Spleen (tissue), 11 donors: ENCODE results near the gene REV3L. TPM values are rescaled to one million over a fixed set of nuclear protein-coding genes. Genes with fewer than 3 reads are reported as not detected.

Experiments used
- DNase-seq: peaks from one replicate; pipeline ENCODE4 v3.0.0-alpha.2; 2020
- H3K27ac ChIP-seq, 8 donors: fragments of 200-600 bp; sonication (generic) in 7 of 8; 1 replicate in 4 of 8; 2 replicates in 4 of 8; pipeline versions ENCODE4 v1.5.0 to v1.8.0; 2016 to 2021; ENCODE audit warnings: inconsistent platforms in 4 of 8, mild to moderate bottlenecking in 4 of 8, moderate library complexity in 1 of 8
- H3K27me3 ChIP-seq, 7 donors: fragments of 200-600 bp; sonication (generic) in 6 of 7; replicated peaks in 1 of 7; 1 replicate in 4 of 7; 2 replicates in 3 of 7; pipeline versions ENCODE4 v1.5.0 to v1.8.0; 2016 to 2021; ENCODE audit warnings: inconsistent platforms in 3 of 7, mild to moderate bottlenecking in 1 of 7
- H3K36me3 ChIP-seq, 6 donors: fragments of 200-600 bp; sonication (generic) in 5 of 6; 1 replicate in 4 of 6; 2 replicates in 2 of 6; pipeline versions ENCODE4 v1.5.0 to v1.8.0; 2016 to 2021; ENCODE audit warnings: inconsistent platforms in 2 of 6
- H3K4me1 ChIP-seq, 6 donors: fragments of 200-600 bp; sonication (generic) in 5 of 6; 1 replicate in 3 of 6; 2 replicates in 3 of 6; pipeline versions ENCODE4 v1.5.0 to v1.8.0; 2016 to 2021; ENCODE audit warnings: inconsistent platforms in 3 of 6
- H3K4me3 ChIP-seq, 8 donors: fragments of 200-600 bp; sonication (generic) in 7 of 8; 1 replicate in 4 of 8; 2 replicates in 4 of 8; pipeline versions ENCODE4 v1.5.0 to v1.8.0; 2016 to 2021; ENCODE audit warnings: inconsistent platforms in 4 of 8, mild to moderate bottlenecking in 4 of 8, moderate library complexity in 2 of 8
- H3K9me3 ChIP-seq, 8 donors: fragments of 200-600 bp; sonication (generic) in 7 of 8; 1 replicate in 4 of 8; 2 replicates in 4 of 8; pipeline versions ENCODE4 v1.5.0 to v1.8.0; 2016 to 2021; ENCODE audit warnings: inconsistent platforms in 4 of 8
- CTCF ChIP-seq, 11 experiments: fragments of 200-600 bp in 7 of 11; fragments of 450-650 bp in 4 of 11; sonication (generic) in 4 of 11; IDR thresholded peaks in 8 of 11; conservative IDR thresholded peaks in 3 of 11; 1 replicate in 7 of 11; 2 replicates in 4 of 11; pipeline versions ENCODE4 v1.4.0 to v1.8.0; 2016 to 2021; ENCODE audit warnings: antibody characterized with exemption in 11 of 11, inconsistent platforms in 4 of 11, mild to moderate bottlenecking in 1 of 11
- POLR2A ChIP-seq, 3 donors: fragments of 450-650 bp; IDR thresholded peaks; one replicate each; pipeline ENCODE4 v1.5.1; 2017; ENCODE audit warnings: antibody characterized with exemption in 3 of 3, mild to moderate bottlenecking in 1 of 3
- POLR2AphosphoS5 ChIP-seq, 3 donors: sonication (generic); formaldehyde crosslinking; IDR thresholded peaks; one replicate each; pipeline ENCODE4 v1.5.1; 2017; ENCODE audit warnings: antibody characterized with exemption in 3 of 3
- WGBS, 5 donors: extraction: QIAGEN DNeasy Blood & Tissue Kit in 3 of 5; methylation state at CpG; one replicate each; pipeline versions ENCODE4 v1.1.5 to v1.1.7; 2013 to 2018; 5-methylcytosine and 5-hydroxymethylcytosine counted together
- intact Hi-C: fragments of 100-400 bp; cut with DNase I; formaldehyde crosslinking; loops from one replicate; pipeline ENCODE4 v1.15.0; 2023; ENCODE audit warnings: low total_unique reads
- polyA plus RNA-seq, 3 donors: library from polyadenylated mRNA; stranded (reverse); fragments of 200-250 nt; gene quantifications; one replicate each; pipeline ENCODE4 v1.2.1, GENCODE V29; 2013
- total RNA-seq, 7 donors: library from RNA; depleted of rRNA in 3 of 7; stranded (reverse); fragments of >200 nt in 3 of 7; fragmentation: NEBNext Ultra II Directional in 4 of 7; extraction: Animal tissue kit (Norgen Biotek cat#: 25700) in 4 of 7; gene quantifications; one replicate each; pipeline versions ENCODE4 v1.1.0 to v1.2.1, GENCODE V29; 2016 to 2021
- donor health status: healthy with polysubstance abuse.
- donor health status: DM: no; HTN: no; CAD: no; lungs with moderate emphysema.
- donor health status: DM: no; HTN: no; CAD: no.
- donor health status: Bipolar disorder and iron deficiency.
- donor health status: healthy.
- donor health status: DM: no; HTN: no; CAD: no.
- donor health status: DM: yes; HTN: yes; CAD: no.

REV3L gene
- total and polyA plus RNA-seq, 10 donors = 7.7 to 60.9 (median 29.8) TPM

- no peak for TF ChIP-seq POLR2A (IDR thresholded peaks at IDR 0.05)
- no peak for TF ChIP-seq POLR2AphosphoS5 (IDR thresholded peaks at IDR 0.05)
- no peak for TF ChIP-seq CTCF (IDR thresholded peaks at IDR 0.05 in 8 of 11, conservative IDR thresholded peaks at IDR 0.05 in 3 of 11)
- intact Hi-C loops = loop anchor here (5.0 kb wide), 1 partner anchor 228 kb away; the partner anchor contains the start of gene REV3L
- H3K4me1 ChIP-seq = peaks cover under 1 to 12% (median 6%) of the 10 kb centered on the region in 6 donors
- H3K4me3 ChIP-seq = no peak overlapping the region
- 84 to 93% (median 90%) methylated on average over 6 of the region's 6 CpGs for WGBS, 5 donors
- H3K9me3 ChIP-seq = no peaks in the 10 kb centered on the region
- no peak overlapping the region for H3K27ac ChIP-seq
- no peaks in the 10 kb centered on the region for H3K36me3 ChIP-seq
- H3K27me3 ChIP-seq = peaks cover 0 to 21% (median 0%) of the 10 kb centered on the region in 7 donors
- DNase-seq = no peak
Measured at GRCh38 chr6:111254779-111255166, 228.2 kb downstream of the REV3L start.

GRCh38 chr6:111254004-111254778 lies 228.8 kb downstream of the REV3L start:
- TF ChIP-seq CTCF (IDR thresholded peaks at IDR 0.05 in 8 of 11, conservative IDR thresholded peaks at IDR 0.05 in 3 of 11) = no peak
- no peak for TF ChIP-seq POLR2AphosphoS5 (IDR thresholded peaks at IDR 0.05)
- TF ChIP-seq POLR2A (IDR thresholded peaks at IDR 0.05) = no peak
- DNase-seq = no peak
- peaks cover 0 to 8% (median 4%) of the 10 kb centered on the region in 6 donors for H3K4me1 ChIP-seq
- intact Hi-C loops = no loop called here
- 73 to 84% (median 83%) methylated on average over 9 of the region's 9 CpGs for WGBS, 5 donors
- H3K27me3 ChIP-seq = peaks cover 0 to 21% (median 0%) of the 10 kb centered on the region in 7 donors
- H3K9me3 ChIP-seq = no peaks in the 10 kb centered on the region
- no peaks in the 10 kb centered on the region for H3K36me3 ChIP-seq
- H3K27ac ChIP-seq = no peak overlapping the region
- no peak overlapping the region for H3K4me3 ChIP-seq

GRCh38 chr6:111252726-111253125 lies 230.3 kb downstream of the REV3L start:
- intact Hi-C loops = no loop called here

More at GRCh38 chr6:111252726-111253125, 230.3 kb downstream of the REV3L start:
- Histone ChIP-seq H3K27ac (no peak overlapping the region), H3K4me1 (no peaks in the 10 kb centered on the region), H3K27me3 (peaks cover 0 to 21% (median 0%) of the 10 kb centered on the region in 7 donors), H3K36me3 (no peaks in the 10 kb centered on the region), H3K9me3 (no peaks in the 10 kb centered on the region), H3K4me3 (no peak overlapping the region)
- WGBS, 5 donors = 80 to 93% (median 85%) methylated on average over 3 of the region's 3 CpGs
- TF ChIP-seq CTCF (IDR thresholded peaks at IDR 0.05 in 8 of 11, conservative IDR thresholded peaks at IDR 0.05 in 3 of 11) = no peak
- TF ChIP-seq POLR2AphosphoS5 (IDR thresholded peaks at IDR 0.05) = no peak
- no peak for TF ChIP-seq POLR2A (IDR thresholded peaks at IDR 0.05)
- no peak for DNase-seq
